ENCODE results near the gene PRELP.
"Not testable (repeated sequence)": the region's sequence is repeated elsewhere in the genome, so short reads cannot be mapped to it uniquely, and the experiment has no call there.

Gene PRELP

GRCh38 chr1:203443296-203443695, 32.3 kb upstream of the PRELP start:
- Histone ChIP-seq H3K4me1 (ENCODE audit: insufficient read depth, low read length) (peaks cover 67% of the 10 kb centered on the region), H3K9me3 (ENCODE audit: low read length) (peaks cover 9% of the 10 kb centered on the region), H3K27ac (ENCODE audit: low read depth, low read length) (no peak overlapping the region), H3K27me3 (ENCODE audit: control insufficient read depth in 1 of 2, insufficient read depth in 2 of 2, low read length in 2 of 2) (no peaks in the 10 kb centered on the region), H3K36me3 (ENCODE audit: insufficient read depth, low read length) (no peaks in the 10 kb centered on the region), H3K4me3 (ENCODE audit: low read depth in 1 of 2, low read length in 2 of 2) (no peak overlapping the region), H3K9ac (ENCODE audit: low read length) (no peak overlapping the region)

- no peak overlapping the region for H3K4me3 ChIP-seq (ENCODE audit: low read depth in 1 of 2, low read length in 2 of 2)
- H3K9ac ChIP-seq (ENCODE audit: low read length): no peak overlapping the region
- H3K9me3 ChIP-seq (ENCODE audit: low read length): peaks cover 9% of the 10 kb centered on the region
- H3K27ac ChIP-seq (ENCODE audit: low read depth, low read length): no peak overlapping the region
- H3K36me3 ChIP-seq (ENCODE audit: insufficient read depth, low read length): no peaks in the 10 kb centered on the region
- H3K27me3 ChIP-seq (ENCODE audit: control insufficient read depth in 1 of 2, insufficient read depth in 2 of 2, low read length in 2 of 2): no peaks in the 10 kb centered on the region
- peaks cover 69% of the 10 kb centered on the region for H3K4me1 ChIP-seq (ENCODE audit: insufficient read depth, low read length)
Measured at GRCh38 chr1:203444171-203444576, 31.4 kb upstream of the PRELP start.

GRCh38 chr1:203447151-203447550, 28.5 kb upstream of the PRELP start:
- H3K27me3 ChIP-seq (ENCODE audit: control insufficient read depth in 1 of 2, insufficient read depth in 2 of 2, low read length in 2 of 2): no peaks in the 10 kb centered on the region
- no peak overlapping the region for H3K4me3 ChIP-seq (ENCODE audit: low read depth in 1 of 2, low read length in 2 of 2)
- peaks cover 9% of the 10 kb centered on the region for H3K9me3 ChIP-seq (ENCODE audit: low read length)
- H3K27ac ChIP-seq (ENCODE audit: low read depth, low read length): no peak overlapping the region
- no peak overlapping the region for H3K9ac ChIP-seq (ENCODE audit: low read length)
- H3K36me3 ChIP-seq (ENCODE audit: insufficient read depth, low read length): no peaks in the 10 kb centered on the region
- peaks cover 53% of the 10 kb centered on the region for H3K4me1 ChIP-seq (ENCODE audit: insufficient read depth, low read length)

- not testable (repeated sequence) for H3K9me3 ChIP-seq (ENCODE audit: low read length); H3K9ac ChIP-seq (ENCODE audit: low read length); H3K36me3 ChIP-seq (ENCODE audit: insufficient read depth, low read length); H3K27ac ChIP-seq (ENCODE audit: low read depth, low read length); H3K27me3 ChIP-seq (ENCODE audit: control insufficient read depth in 1 of 2, insufficient read depth in 2 of 2, low read length in 2 of 2); H3K4me3 ChIP-seq (ENCODE audit: low read depth in 1 of 2, low read length in 2 of 2)
- peaks cover 53% of the 10 kb centered on the region for H3K4me1 ChIP-seq (ENCODE audit: insufficient read depth, low read length)
Measured at GRCh38 chr1:203447598-203447997, 28.0 kb upstream of the PRELP start.

GRCh38 chr1:203448521-203449061, 27.0 kb upstream of the PRELP start:
- Histone ChIP-seq H3K9me3 (ENCODE audit: low read length) (peaks cover 9% of the 10 kb centered on the region), H3K27me3 (ENCODE audit: control insufficient read depth in 1 of 2, insufficient read depth in 2 of 2, low read length in 2 of 2) (no peaks in the 10 kb centered on the region), H3K27ac (ENCODE audit: low read depth, low read length) (no peak overlapping the region), H3K4me3 (ENCODE audit: low read depth in 1 of 2, low read length in 2 of 2) (no peak overlapping the region), H3K4me1 (ENCODE audit: insufficient read depth, low read length) (peaks cover 50% of the 10 kb centered on the region), H3K36me3 (ENCODE audit: insufficient read depth, low read length) (no peaks in the 10 kb centered on the region), H3K9ac (ENCODE audit: low read length) (no peak overlapping the region)

GRCh38 chr1:203450001-203450400, 25.6 kb upstream of the PRELP start:
- Histone ChIP-seq H3K27ac (ENCODE audit: low read depth, low read length) (no peak overlapping the region), H3K4me3 (ENCODE audit: low read depth in 1 of 2, low read length in 2 of 2) (no peak overlapping the region), H3K27me3 (ENCODE audit: control insufficient read depth in 1 of 2, insufficient read depth in 2 of 2, low read length in 2 of 2) (no peaks in the 10 kb centered on the region), H3K9ac (ENCODE audit: low read length) (no peak overlapping the region), H3K9me3 (ENCODE audit: low read length) (peaks cover 8% of the 10 kb centered on the region), H3K4me1 (ENCODE audit: insufficient read depth, low read length) (peaks cover 45% of the 10 kb centered on the region), H3K36me3 (ENCODE audit: insufficient read depth, low read length) (no peaks in the 10 kb centered on the region)

- no peaks in the 10 kb centered on the region for H3K36me3 ChIP-seq (ENCODE audit: insufficient read depth, low read length)
- no peaks in the 10 kb centered on the region for H3K27me3 ChIP-seq (ENCODE audit: control insufficient read depth in 1 of 2, insufficient read depth in 2 of 2, low read length in 2 of 2)
- no peak overlapping the region for H3K27ac ChIP-seq (ENCODE audit: low read depth, low read length)
Measured at GRCh38 chr1:203450479-203451149, 25.0 kb upstream of the PRELP start.

GRCh38 chr1:203451836-203452784, 23.5 kb upstream of the PRELP start:
- Histone ChIP-seq H3K4me3 (ENCODE audit: low read depth in 1 of 2, low read length in 2 of 2) (no peak overlapping the region), H3K36me3 (ENCODE audit: insufficient read depth, low read length) (no peaks in the 10 kb centered on the region), H3K27me3 (ENCODE audit: control insufficient read depth in 1 of 2, insufficient read depth in 2 of 2, low read length in 2 of 2) (no peaks in the 10 kb centered on the region), H3K9ac (ENCODE audit: low read length) (no peak overlapping the region), H3K4me1 (ENCODE audit: insufficient read depth, low read length) (peaks cover 41% of the 10 kb centered on the region), H3K27ac (ENCODE audit: low read depth, low read length) (no peak overlapping the region), H3K9me3 (ENCODE audit: low read length) (no peaks in the 10 kb centered on the region)

More at GRCh38 chr1:203450479-203451149, 25.0 kb upstream of the PRELP start:
- Histone ChIP-seq H3K4me1 (ENCODE audit: insufficient read depth, low read length) (peaks cover 45% of the 10 kb centered on the region), H3K4me3 (ENCODE audit: low read depth in 1 of 2, low read length in 2 of 2) (no peak overlapping the region), H3K9ac (ENCODE audit: low read length) (no peak overlapping the region), H3K9me3 (ENCODE audit: low read length) (peaks cover 2% of the 10 kb centered on the region)

- no peaks in the 10 kb centered on the region for H3K9me3 ChIP-seq (ENCODE audit: low read length)
- peaks cover 32% of the 10 kb centered on the region for H3K4me1 ChIP-seq (ENCODE audit: insufficient read depth, low read length)
- no peak overlapping the region for H3K27ac ChIP-seq (ENCODE audit: low read depth, low read length)
- no peaks in the 10 kb centered on the region for H3K36me3 ChIP-seq (ENCODE audit: insufficient read depth, low read length)
- H3K27me3 ChIP-seq (ENCODE audit: control insufficient read depth in 1 of 2, insufficient read depth in 2 of 2, low read length in 2 of 2): no peaks in the 10 kb centered on the region
- no peak overlapping the region for H3K9ac ChIP-seq (ENCODE audit: low read length)
- no peak overlapping the region for H3K4me3 ChIP-seq (ENCODE audit: low read depth in 1 of 2, low read length in 2 of 2)
Measured at GRCh38 chr1:203453016-203453415, 22.6 kb upstream of the PRELP start.

- no peak overlapping the region for H3K9ac ChIP-seq (ENCODE audit: low read length)
- no peak overlapping the region for H3K4me3 ChIP-seq (ENCODE audit: low read depth in 1 of 2, low read length in 2 of 2)
- H3K36me3 ChIP-seq (ENCODE audit: insufficient read depth, low read length): no peaks in the 10 kb centered on the region
- no peak overlapping the region for H3K27ac ChIP-seq (ENCODE audit: low read depth, low read length)
- no peaks in the 10 kb centered on the region for H3K9me3 ChIP-seq (ENCODE audit: low read length)
- H3K4me1 ChIP-seq (ENCODE audit: insufficient read depth, low read length): peaks cover 26% of the 10 kb centered on the region
- no peaks in the 10 kb centered on the region for H3K27me3 ChIP-seq (ENCODE audit: control insufficient read depth in 1 of 2, insufficient read depth in 2 of 2, low read length in 2 of 2)
Measured at GRCh38 chr1:203453616-203454015, 22.0 kb upstream of the PRELP start.

- Histone ChIP-seq H3K27ac (ENCODE audit: low read depth, low read length) (no peak overlapping the region), H3K9ac (ENCODE audit: low read length) (no peak overlapping the region), H3K36me3 (ENCODE audit: insufficient read depth, low read length) (no peaks in the 10 kb centered on the region), H3K9me3 (ENCODE audit: low read length) (no peaks in the 10 kb centered on the region), H3K27me3 (ENCODE audit: control insufficient read depth in 1 of 2, insufficient read depth in 2 of 2, low read length in 2 of 2) (no peaks in the 10 kb centered on the region), H3K4me1 (ENCODE audit: insufficient read depth, low read length) (peaks cover 22% of the 10 kb centered on the region), H3K4me3 (ENCODE audit: low read depth in 1 of 2, low read length in 2 of 2) (no peak overlapping the region)
Measured at GRCh38 chr1:203454986-203455471, 20.6 kb upstream of the PRELP start.

Measured in muscle layer of colon (tissue), 2 donors.